ENCODE data around the gene STK11IP.

Gene STK11IP

DNA sequence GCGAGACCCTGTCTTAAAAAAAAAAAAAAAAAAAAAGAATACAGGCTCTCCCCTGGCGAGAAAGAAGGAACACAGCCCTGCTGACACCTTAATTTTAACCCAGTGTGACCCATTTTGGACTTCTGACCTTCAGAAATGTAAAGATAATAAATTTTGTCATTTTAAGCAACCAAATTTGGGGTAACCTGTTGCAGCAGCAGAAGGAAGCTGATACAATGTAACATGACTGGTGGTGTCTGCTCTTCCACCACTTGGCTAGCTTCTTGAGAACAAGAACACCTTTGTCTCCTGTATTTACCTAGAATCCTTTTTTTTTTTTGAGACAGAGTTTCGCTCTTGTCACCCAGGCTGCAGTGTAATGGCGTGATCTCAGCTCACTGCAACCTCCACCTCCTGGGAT, 6.6 kb upstream of the STK11IP start:
- no peak for DNase-seq

- no peak for DNase-seq
Measured at GRCh38 chr2:219592736-219593135, 4.9 kb upstream of the STK11IP start.

DNA sequence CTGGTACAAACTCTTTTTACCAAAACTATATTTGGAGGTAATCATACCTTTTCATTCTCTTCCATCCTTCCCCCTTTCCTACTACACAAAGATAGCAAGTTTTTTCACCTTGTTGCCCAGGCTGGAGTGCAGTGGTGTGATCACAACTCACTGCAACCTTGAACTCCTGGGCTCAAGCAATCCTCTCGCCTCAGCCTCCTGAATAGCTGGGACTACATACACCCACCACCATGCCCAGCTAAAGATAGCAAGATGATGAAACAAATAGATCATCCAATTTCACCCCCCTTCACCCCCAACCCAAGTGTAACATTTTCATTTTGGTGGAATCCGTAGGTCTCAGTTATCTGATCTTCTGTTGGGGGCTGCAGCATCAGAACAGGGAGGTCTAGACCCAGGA, 4.5 kb upstream of the STK11IP start:
- DNase-seq = no peak

- DNase-seq = no peak
Measured at GRCh38 chr2:219595256-219595655, 2.4 kb upstream of the STK11IP start.

DNA sequence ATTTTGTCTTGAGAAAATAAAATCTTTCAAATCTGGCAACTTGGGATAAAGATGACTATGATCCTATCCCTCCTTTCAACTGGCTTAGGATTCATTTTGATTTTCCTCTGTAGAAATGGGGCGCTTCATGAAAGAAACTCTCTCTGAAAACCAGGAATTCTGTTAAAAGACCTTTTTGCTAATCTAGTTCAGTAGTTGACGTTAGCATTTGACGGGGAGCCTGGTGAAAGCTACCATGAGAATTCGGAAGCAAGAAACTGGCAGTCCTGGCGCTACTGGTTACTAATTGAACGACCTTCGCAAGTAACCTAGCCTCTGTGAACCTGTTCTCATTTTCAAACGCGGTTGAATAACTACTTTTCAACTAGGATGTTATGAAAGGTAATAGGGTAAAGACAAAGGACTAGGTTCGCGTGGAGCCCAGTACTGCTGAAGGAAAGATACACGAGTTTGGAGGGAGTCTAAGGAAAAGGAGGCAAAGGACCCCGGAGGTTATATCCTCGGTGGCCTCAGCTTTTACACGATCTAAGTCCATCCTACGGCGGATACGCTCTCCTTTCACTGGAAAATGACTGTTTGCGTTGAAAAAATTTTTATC, 604 bp upstream of the STK11IP start:
- no peak for DNase-seq

DNA sequence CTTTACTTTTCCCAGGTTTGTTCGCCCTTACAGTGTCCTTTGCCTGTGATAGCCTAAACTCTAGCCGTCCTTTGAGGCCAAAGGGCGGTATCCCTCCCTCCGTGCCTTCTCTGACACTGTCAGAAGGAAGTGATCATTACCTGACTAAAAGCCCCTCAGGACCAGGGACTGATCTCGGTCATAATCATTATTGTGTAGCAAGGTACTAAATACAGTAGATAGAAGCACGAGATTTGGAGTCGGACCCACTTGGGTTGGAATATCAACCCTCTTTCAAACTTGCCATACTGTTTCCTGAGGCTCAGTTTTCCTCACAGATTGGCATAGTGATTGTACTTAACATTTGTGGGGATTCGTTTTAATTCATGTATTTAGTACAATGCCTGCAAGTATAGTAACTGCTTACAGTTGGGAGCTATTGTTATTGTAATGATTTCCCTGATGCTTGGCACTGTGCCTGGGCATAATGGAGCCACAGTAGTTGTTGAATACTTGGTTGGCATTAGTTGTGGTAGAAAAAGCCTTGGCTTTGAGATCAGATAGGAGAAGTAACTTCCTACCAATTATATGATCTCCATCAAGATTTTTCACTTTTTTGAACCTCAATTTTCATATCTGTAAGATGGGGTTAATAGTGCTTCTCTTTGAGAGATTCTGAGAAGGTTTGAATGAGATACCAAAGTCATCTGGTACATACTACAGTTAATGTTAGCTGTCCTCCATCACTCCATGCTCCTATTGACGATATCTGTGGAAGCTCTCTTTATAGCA, 836 bp downstream of the STK11IP start:
- no peak for DNase-seq

DNA sequence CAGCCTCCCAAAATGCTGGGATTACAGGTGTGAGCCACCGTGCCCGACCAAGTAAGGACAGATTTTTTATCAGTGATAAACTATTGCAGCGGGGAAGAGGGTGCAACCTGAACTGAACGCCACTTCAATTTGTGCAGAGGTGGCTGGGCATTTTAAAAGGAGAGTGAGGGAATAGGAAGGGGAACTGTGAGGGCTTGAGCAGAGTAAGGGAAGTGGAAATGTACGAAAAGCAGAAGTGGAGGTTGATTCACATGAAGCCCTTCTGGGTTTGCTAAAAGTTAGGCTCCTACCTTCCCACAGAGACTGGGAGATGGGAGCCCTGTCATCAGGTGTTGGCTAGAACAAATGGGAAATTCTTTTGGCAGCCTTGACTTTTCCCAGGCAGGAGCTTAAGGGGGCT, 6.1 kb downstream of the STK11IP start:
- no peak for DNase-seq

GRCh38 chr2:219605607-219605954, 7.9 kb downstream of the STK11IP start:
- no peak for DNase-seq

DNA sequence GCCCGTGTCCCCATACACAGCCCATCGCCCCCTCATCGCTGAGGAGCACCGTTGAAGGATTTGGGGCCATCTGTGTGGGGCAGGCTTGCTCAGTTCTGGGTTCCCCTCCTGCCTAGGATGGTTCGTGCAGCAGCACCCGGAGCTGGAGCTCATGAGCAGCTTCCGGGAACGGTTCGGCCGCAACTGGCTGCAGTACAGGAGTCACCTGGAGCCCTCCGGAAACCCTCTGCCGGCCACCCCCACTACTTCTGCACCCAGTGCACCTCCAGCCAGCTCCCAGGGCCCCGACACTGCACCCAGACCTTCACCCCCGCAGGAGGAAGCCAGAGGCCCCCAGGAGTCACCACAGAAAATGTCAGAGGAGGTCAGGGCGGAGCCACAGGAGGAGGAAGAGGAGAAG, 10.3 kb downstream of the STK11IP start:
- no peak for DNase-seq

- no peak for DNase-seq
Measured at GRCh38 chr2:219608399-219608964, 10.8 kb downstream of the STK11IP start.

GRCh38 chr2:219609149-219609750, 11.6 kb downstream of the STK11IP start:
- no peak for DNase-seq

DNA sequence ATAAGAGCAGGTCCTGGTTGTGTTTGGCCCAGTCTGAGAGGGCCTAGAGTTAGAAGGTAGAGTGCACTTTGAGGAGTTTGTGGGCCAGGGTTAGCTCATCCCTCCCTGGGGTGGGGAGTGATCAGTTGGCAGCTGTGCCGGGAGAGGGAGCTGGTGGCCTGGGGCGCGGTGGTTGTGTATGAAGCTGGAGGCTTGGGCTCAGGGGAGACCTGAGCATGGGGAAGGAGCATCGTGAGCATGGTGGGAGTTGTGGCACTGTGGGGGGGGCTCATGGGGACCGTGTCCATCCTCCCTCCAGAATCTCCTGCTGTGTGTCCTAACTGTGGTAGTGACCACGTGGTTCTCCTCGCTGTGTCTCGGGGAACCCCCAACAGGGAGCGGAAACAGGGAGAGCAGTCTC, 13.6 kb downstream of the STK11IP start:
- no peak for DNase-seq

- peak; percentile 43 for DNase-seq
Measured at GRCh38 chr2:219611866-219612576, 14.4 kb downstream of the STK11IP start.

GRCh38 chr2:219612577-219613286, 15.1 kb downstream of the STK11IP start:
- DNase-seq = no peak

- no peak for DNase-seq
Measured at GRCh38 chr2:219613461-219614070, 15.9 kb downstream of the STK11IP start.

- DNase-seq = no peak
Measured at GRCh38 chr2:219614076-219614860, 16.6 kb downstream of the STK11IP start.

DNA sequence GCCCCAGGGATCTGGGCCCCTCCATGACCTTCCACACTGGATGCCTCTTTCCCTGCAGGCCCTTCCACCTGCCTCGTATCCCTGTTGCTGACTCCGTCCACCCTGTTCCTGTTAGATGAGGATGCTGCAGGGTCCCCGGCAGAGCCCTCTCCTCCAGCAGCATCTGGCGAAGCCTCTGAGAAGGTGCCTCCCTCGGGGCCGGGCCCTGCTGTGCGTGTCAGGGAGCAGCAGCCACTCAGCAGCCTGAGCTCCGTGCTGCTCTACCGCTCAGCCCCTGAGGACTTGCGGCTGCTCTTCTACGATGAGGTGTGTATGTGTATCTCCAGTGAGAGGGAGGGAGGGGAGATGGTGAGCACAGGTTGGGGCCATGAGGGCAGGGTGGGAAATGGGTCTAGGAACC, 17.4 kb downstream of the STK11IP start:
- DNase-seq = no peak

DNA sequence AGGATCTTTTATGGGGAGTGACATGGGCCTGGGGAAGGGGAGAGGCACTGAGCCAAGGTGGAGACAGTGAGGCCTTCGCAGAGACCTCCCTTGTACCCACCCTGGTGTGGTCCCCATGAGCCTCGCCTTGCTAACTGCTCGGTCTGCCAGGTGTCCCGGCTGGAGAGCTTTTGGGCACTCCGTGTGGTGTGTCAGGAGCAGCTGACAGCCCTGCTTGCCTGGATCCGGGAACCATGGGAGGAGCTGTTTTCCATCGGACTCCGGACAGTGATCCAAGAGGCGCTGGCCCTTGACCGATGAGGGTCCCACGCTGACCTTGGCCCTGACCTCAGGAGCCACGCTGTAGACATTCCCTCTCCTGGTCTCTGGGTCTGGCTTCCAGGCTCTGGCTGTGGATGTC, 18.2 kb downstream of the STK11IP start:
- DNase-seq = no peak

DNA sequence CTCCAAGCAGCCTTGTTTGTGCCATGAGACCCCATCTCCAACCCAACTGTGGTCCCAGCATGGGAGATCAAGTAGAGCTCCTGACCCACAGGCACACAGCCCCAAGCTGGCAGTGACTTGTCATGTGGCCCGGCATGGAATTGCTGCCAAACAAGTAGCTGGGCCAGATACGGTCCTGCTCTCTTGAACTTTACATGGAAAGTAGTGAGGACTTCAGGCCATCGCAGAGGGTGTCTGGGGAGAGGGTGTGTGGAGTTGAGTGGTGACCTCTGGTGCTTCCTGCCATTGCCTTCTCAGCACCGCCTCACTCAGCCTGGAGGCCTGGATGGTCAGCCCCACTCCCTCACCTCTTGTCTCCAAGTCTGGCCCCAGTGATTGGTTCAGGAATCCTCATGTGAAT, 18.9 kb downstream of the STK11IP start:
- DNase-seq = no peak

DNA sequence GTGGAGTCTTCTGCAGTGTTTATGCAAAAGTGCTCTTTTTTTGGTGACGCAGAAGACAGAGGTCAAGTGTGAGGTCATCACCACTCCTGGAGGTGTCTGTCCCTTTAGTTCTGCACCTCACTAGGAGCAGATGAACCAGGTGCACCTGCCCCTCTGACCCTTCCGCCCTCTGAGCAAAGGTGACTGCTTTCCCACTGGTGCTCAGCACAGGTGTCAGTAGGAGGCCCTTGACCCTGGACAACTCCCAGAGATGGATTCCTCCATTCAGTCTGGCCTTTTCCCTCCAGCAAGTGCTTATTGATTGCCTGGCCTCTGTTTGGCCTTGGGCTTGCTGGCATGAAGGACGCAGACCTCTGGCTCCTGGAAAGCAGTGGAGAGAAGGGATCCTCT, 21.1 kb downstream of the STK11IP start:
- DNase-seq = peak; percentile 7

DNA sequence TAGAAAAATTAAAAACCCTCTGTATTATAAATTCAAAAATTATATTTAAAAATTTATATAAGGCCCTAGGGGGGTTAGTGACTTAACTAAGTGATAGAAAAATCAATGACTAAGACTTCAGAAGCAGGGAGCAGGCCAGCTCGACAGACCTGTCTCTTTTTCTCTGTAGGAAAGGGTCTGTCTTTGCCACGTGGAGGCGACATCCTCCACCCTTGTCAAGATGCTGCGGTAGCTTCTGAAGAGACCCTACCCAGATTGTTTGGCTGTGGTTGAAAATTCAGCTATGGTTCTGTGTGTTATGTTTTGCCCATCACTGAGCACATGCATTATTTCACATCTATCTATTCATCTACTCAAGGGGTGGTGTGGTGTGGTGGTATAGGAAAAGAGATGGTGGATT, 21.6 kb downstream of the STK11IP start:
- no peak for DNase-seq

GRCh38 chr2:219620546-219620945, 22.9 kb downstream of the STK11IP start:
- no peak for DNase-seq
